ENCODE results near the gene VEGFB.
A peak's percentile ranks its signal among the peaks of the same experiment; 100 is the strongest.

The VEGFB gene

GRCh38 chr11:64211181-64211872, 23.1 kb upstream of the VEGFB start:
- H3K4me3 ChIP-seq (ENCODE audit: low read depth, low read length), result no peak overlapping the region
- TF ChIP-seq CTCF (IDR thresholded peaks at IDR 0.05; ENCODE audit: low read depth, low read length, missing control alignments), result no peak
- DNase-seq (ENCODE audit: low read depth), result no peak

GRCh38 chr11:64216879-64217278, 17.5 kb upstream of the VEGFB start:
- TF ChIP-seq CTCF (IDR thresholded peaks at IDR 0.05; ENCODE audit: low read depth, low read length, missing control alignments), result peak; percentile 8
- H3K4me3 ChIP-seq (ENCODE audit: low read depth, low read length), result no peak overlapping the region
- no peak for DNase-seq (ENCODE audit: low read depth)

GRCh38 chr11:64218628-64219353, 15.6 kb upstream of the VEGFB start:
- no peak for TF ChIP-seq CTCF (IDR thresholded peaks at IDR 0.05; ENCODE audit: low read depth, low read length, missing control alignments)
- no peak for DNase-seq (ENCODE audit: low read depth)
- H3K4me3 ChIP-seq (ENCODE audit: low read depth, low read length), result no peak overlapping the region

GRCh38 chr11:64219354-64219684, 15.1 kb upstream of the VEGFB start:
- H3K4me3 ChIP-seq (ENCODE audit: low read depth, low read length), result no peak overlapping the region
- no peak for DNase-seq (ENCODE audit: low read depth)
- no peak for TF ChIP-seq CTCF (IDR thresholded peaks at IDR 0.05; ENCODE audit: low read depth, low read length, missing control alignments)

- no peak overlapping the region for H3K4me3 ChIP-seq (ENCODE audit: low read depth, low read length)
- no peak for TF ChIP-seq CTCF (IDR thresholded peaks at IDR 0.05; ENCODE audit: low read depth, low read length, missing control alignments)
- no peak for DNase-seq (ENCODE audit: low read depth)
Measured at GRCh38 chr11:64219755-64220154, 14.6 kb upstream of the VEGFB start.

- TF ChIP-seq CTCF (IDR thresholded peaks at IDR 0.05; ENCODE audit: low read depth, low read length, missing control alignments), result no peak
- no peak for DNase-seq (ENCODE audit: low read depth)
- H3K4me3 ChIP-seq (ENCODE audit: low read depth, low read length), result no peak overlapping the region
Measured at GRCh38 chr11:64220271-64220670, 14.1 kb upstream of the VEGFB start.

- H3K4me3 ChIP-seq (ENCODE audit: low read depth, low read length), result no peak overlapping the region
- no peak for DNase-seq (ENCODE audit: low read depth)
- no peak for TF ChIP-seq CTCF (IDR thresholded peaks at IDR 0.05; ENCODE audit: low read depth, low read length, missing control alignments)
Measured at GRCh38 chr11:64220798-64221197, 13.6 kb upstream of the VEGFB start.
